Esophagus squamous epithelium (tissue), 4 donors: ENCODE data around the gene TDRD10.

Experiments
- POLR2A ChIP-seq, 4 donors: fragments of 450-650 bp; IDR thresholded peaks; one replicate each; pipeline ENCODE4 v1.6.1; 2017; ENCODE audit warnings: antibody characterized with exemption in 4 of 4, mild to moderate bottlenecking in 4 of 4, moderate library complexity in 3 of 4
- TF ChIP-seq, protein P1 (sequence below), 6 experiments: fragments of 450-650 bp in 4 of 6; fragments of 200-600 bp in 2 of 6; sonication (generic) in 2 of 6; IDR thresholded peaks; one replicate each; pipeline ENCODE4 v1.5.1; 2016 to 2019; ENCODE audit warnings: antibody characterized with exemption in 6 of 6, mild to moderate bottlenecking in 4 of 6, moderate library complexity in 4 of 6

DNA sequence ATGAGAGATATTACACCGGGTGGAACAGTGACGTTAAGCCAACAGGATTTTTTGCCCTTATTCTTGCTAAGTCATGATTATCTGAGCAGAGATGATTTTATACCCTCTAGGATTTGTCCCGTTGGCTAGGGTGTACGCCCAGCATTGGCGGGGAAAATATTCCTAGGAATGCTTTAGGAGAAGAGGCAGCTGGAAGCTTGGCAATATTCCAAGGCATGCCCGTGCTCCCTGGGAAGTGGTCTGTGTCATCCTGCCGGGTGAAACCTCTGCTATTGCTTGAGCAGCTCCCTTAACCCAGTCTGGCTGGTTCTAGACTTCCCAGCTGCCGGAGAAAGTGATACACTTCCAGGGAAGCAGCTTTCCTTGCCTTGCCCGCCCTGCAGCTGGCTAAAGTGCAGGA, 81.8 kb downstream of the TDRD10 start:
- no peak for TF ChIP-seq POLR2A (IDR thresholded peaks at IDR 0.05)
- TF ChIP-seq, protein P1, sequence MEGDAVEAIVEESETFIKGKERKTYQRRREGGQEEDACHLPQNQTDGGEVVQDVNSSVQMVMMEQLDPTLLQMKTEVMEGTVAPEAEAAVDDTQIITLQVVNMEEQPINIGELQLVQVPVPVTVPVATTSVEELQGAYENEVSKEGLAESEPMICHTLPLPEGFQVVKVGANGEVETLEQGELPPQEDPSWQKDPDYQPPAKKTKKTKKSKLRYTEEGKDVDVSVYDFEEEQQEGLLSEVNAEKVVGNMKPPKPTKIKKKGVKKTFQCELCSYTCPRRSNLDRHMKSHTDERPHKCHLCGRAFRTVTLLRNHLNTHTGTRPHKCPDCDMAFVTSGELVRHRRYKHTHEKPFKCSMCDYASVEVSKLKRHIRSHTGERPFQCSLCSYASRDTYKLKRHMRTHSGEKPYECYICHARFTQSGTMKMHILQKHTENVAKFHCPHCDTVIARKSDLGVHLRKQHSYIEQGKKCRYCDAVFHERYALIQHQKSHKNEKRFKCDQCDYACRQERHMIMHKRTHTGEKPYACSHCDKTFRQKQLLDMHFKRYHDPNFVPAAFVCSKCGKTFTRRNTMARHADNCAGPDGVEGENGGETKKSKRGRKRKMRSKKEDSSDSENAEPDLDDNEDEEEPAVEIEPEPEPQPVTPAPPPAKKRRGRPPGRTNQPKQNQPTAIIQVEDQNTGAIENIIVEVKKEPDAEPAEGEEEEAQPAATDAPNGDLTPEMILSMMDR (IDR thresholded peaks at IDR 0.05) = no peak
